ENCODE results near the gene JARID2.
A peak's percentile ranks its signal among the peaks of the same experiment; 100 is the strongest.

- TF ChIP-seq, protein P1, sequence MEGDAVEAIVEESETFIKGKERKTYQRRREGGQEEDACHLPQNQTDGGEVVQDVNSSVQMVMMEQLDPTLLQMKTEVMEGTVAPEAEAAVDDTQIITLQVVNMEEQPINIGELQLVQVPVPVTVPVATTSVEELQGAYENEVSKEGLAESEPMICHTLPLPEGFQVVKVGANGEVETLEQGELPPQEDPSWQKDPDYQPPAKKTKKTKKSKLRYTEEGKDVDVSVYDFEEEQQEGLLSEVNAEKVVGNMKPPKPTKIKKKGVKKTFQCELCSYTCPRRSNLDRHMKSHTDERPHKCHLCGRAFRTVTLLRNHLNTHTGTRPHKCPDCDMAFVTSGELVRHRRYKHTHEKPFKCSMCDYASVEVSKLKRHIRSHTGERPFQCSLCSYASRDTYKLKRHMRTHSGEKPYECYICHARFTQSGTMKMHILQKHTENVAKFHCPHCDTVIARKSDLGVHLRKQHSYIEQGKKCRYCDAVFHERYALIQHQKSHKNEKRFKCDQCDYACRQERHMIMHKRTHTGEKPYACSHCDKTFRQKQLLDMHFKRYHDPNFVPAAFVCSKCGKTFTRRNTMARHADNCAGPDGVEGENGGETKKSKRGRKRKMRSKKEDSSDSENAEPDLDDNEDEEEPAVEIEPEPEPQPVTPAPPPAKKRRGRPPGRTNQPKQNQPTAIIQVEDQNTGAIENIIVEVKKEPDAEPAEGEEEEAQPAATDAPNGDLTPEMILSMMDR (IDR thresholded peaks at IDR 0.05; ENCODE audit: poor library complexity, severe bottlenecking) = peak; percentile 42
- TF ChIP-seq REST (IDR thresholded peaks at IDR 0.05; ENCODE audit: borderline replicate concordance) (no peak), EZH2 (IDR thresholded peaks at IDR 0.05; ENCODE audit: borderline replicate concordance, insufficient read depth, low read length, poor library complexity, severe bottlenecking) (no peak)
Observed at GRCh38 chr6:15512126-15512525, 266.3 kb downstream of the JARID2 start.
